GM23338 (cell line): ENCODE measurements around the gene CD2. TPM values are rescaled to one million over a fixed set of nuclear protein-coding genes. Genes with fewer than 3 reads are reported as not detected.

Experiments
- ATAC-seq: fragments of 200-7000 bp; cut with Tn5 transposase; 3 replicates; pipeline ENCODE4 v1.9.1; 2020
- DNase-seq: peaks from one replicate; pipeline ENCODE4 v3.0.0-alpha.2; 2015; ENCODE audit warnings: low spot score
- H2AFZ ChIP-seq: fragments of 200-600 bp; sonication (generic); 2 replicates; pipeline ENCODE4 v1.8.0; 2016; ENCODE audit warnings: antibody characterized with exemption, mild to moderate bottlenecking, moderate library complexity
- H3F3A ChIP-seq: fragments of 200-600 bp; sonication (generic); replicated peaks from 2 replicates; pipeline ENCODE4 v1.8.0; 2017; ENCODE audit warnings: antibody characterized with exemption, mixed run types, low read depth
- H3K27ac ChIP-seq: fragments of 200-600 bp; sonication (generic); 2 replicates; pipeline ENCODE4 v1.6.1; 2016; ENCODE audit warnings: low read depth
- H3K27me3 ChIP-seq: fragments of 200-600 bp; sonication (generic); 2 replicates; pipeline ENCODE4 v1.8.0; 2016; ENCODE audit warnings: mild to moderate bottlenecking, mixed run types, moderate library complexity; ENCODE audit not compliant: insufficient read depth
- H3K36me3 ChIP-seq: fragments of 200-600 bp; sonication (generic); 2 replicates; pipeline ENCODE4 v1.8.0; 2016; ENCODE audit warnings: mild to moderate bottlenecking; ENCODE audit not compliant: insufficient read depth
- H3K4me1 ChIP-seq: fragments of 200-600 bp; sonication (generic); 2 replicates; pipeline ENCODE4 v1.8.0; 2016; ENCODE audit warnings: mild to moderate bottlenecking, moderate library complexity; ENCODE audit not compliant: insufficient read depth
- H3K4me2 ChIP-seq: fragments of 200-600 bp; sonication (generic); 2 replicates; pipeline ENCODE4 v1.7.1; 2017; ENCODE audit warnings: mixed run types
- H3K4me3 ChIP-seq: fragments of 200-600 bp; sonication (generic); 2 replicates; pipeline ENCODE4 v1.6.1; 2016; ENCODE audit warnings: mixed run types
- H3K79me2 ChIP-seq: fragments of 200-600 bp; sonication (generic); replicated peaks from 2 replicates; pipeline ENCODE4 v1.8.0; 2017; ENCODE audit warnings: mild to moderate bottlenecking; ENCODE audit not compliant: insufficient read depth
- H3K9me2 ChIP-seq: fragments of 200-600 bp; sonication (generic); 2 replicates; pipeline ENCODE4 v1.8.0; 2017; ENCODE audit not compliant: insufficient read depth
- H4K20me1 ChIP-seq: fragments of 200-600 bp; sonication (generic); replicated peaks from 2 replicates; pipeline ENCODE4 v1.8.0; 2017; ENCODE audit warnings: mild to moderate bottlenecking; ENCODE audit not compliant: insufficient read depth
- H3K27ac Mint-ChIP-seq: 2 replicates; pipeline ENCODE4 v1.8.0; 2020; ENCODE audit warnings: inconsistent platforms, mild to moderate bottlenecking, moderate library complexity, mixed read lengths
- H3K27me3 Mint-ChIP-seq: 3 replicates; pipeline ENCODE4 v1.8.0; 2022; ENCODE audit warnings: low read depth, mild to moderate bottlenecking, moderate library complexity, mixed read lengths, inconsistent platforms; ENCODE audit not compliant: insufficient read depth, poor library complexity
- H3K36me3 Mint-ChIP-seq: 3 replicates; pipeline ENCODE4 v1.8.0; 2021; ENCODE audit warnings: low read depth, mild to moderate bottlenecking, inconsistent platforms, moderate library complexity, mixed read lengths
- H3K4me1 Mint-ChIP-seq: 3 replicates; pipeline ENCODE4 v1.8.0; 2020; ENCODE audit warnings: mild to moderate bottlenecking, inconsistent platforms, mixed read lengths
- H3K4me3 Mint-ChIP-seq: 3 replicates; pipeline ENCODE4 v1.8.0; 2021; ENCODE audit warnings: moderate library complexity, mild to moderate bottlenecking, inconsistent platforms, mixed read lengths
- H3K9me3 Mint-ChIP-seq: 3 replicates; pipeline ENCODE4 v1.8.0; 2020; ENCODE audit warnings: moderate library complexity, mild to moderate bottlenecking, inconsistent platforms, mixed read lengths
- CTCF ChIP-seq, 2 experiments: fragments of 200-600 bp in 1 of 2; sonication (generic) in 1 of 2; conservative IDR thresholded peaks; 2 replicates each; pipeline versions ENCODE4 v1.5.1 to v1.6.1; 2016 to 2017; ENCODE audit warnings: antibody characterized with exemption in 2 of 2, low read depth in 2 of 2, mild to moderate bottlenecking in 2 of 2, moderate library complexity in 1 of 2
- EZH2phosphoT487 ChIP-seq: fragments of 200-600 bp; sonication (generic); IDR thresholded peaks from one replicate; pipeline ENCODE4 v1.8.1; 2018; ENCODE audit warnings: antibody characterized with exemption; ENCODE audit not compliant: unreplicated experiment
- JUNB ChIP-seq: IDR thresholded peaks from one replicate; pipeline ENCODE4 v1.6.1; 2016; ENCODE audit warnings: antibody characterized with exemption; ENCODE audit not compliant: unreplicated experiment
- NANOG ChIP-seq: IDR thresholded peaks from 2 replicates; pipeline ENCODE4 v1.6.1; 2016; ENCODE audit warnings: antibody characterized with exemption, borderline replicate concordance
- POLR2AphosphoS5 ChIP-seq: IDR thresholded peaks from 2 replicates; pipeline ENCODE4 v1.6.1; 2016; ENCODE audit warnings: antibody characterized with exemption, low read depth
- STAT1 ChIP-seq: IDR thresholded peaks from one replicate; pipeline ENCODE4 v1.6.1; 2016; ENCODE audit warnings: antibody characterized with exemption; ENCODE audit not compliant: unreplicated experiment
- ZNF331 ChIP-seq: fragments of 250-450 bp; sonication (Bioruptor Pico); IDR thresholded peaks from 2 replicates; pipeline ENCODE4 v1.5.0; 2020; ENCODE audit warnings: low read depth, mild to moderate bottlenecking, moderate library complexity
- ZNF462 ChIP-seq: fragments of 250-450 bp; sonication (Bioruptor Pico); IDR thresholded peaks from 2 replicates; pipeline ENCODE4 v1.5.0; 2020; ENCODE audit warnings: mild to moderate bottlenecking, moderate library complexity
- polyA plus RNA-seq: library from polyadenylated mRNA; unstranded; fragments of >200 nt; fragmentation: Nextera tagmentation; extraction: Ambion mirVana; gene quantifications from 2 replicates; pipeline ENCODE4 v1.2.1, GENCODE V29; 2016
- total RNA-seq: library from RNA; depleted of rRNA; stranded (reverse); fragments of >200 nt; shearing (Covaris generic); gene quantifications from 2 replicates; pipeline ENCODE4 v1.2.3, GENCODE V29; 2014

The CD2 gene
- total and polyA plus RNA-seq, 2 experiments from 2014 or later = not detected

- TF ChIP-seq ZNF462 (CRISPR knock-in tag) (no peak), POLR2AphosphoS5 (no peak), STAT1 (no peak), JUNB (no peak)
These were observed 40.8 kb upstream of the CD2 start (continued) for GRCh38 chr1:116713474-116713873.

- Histone ChIP-seq H3K27me3 (no peaks in the 10 kb centered on the region), H3F3A (peaks cover 11% of the 10 kb centered on the region), H3K4me2 (no peak overlapping the region), H4K20me1 (no peaks in the 10 kb centered on the region), H3K79me2 (no peaks in the 10 kb centered on the region), H3K4me3 (no peak overlapping the region), H3K9me2 (peaks cover 11% of the 10 kb centered on the region; the same call in 1 of the 2 replicates), H3K36me3 (0 out of 2 replicates have a peak, but pooled peaks cover 2% of the 10 kb centered on the region), H3K27ac (no peak overlapping the region), H3K4me1 (peaks cover 21% of the 10 kb centered on the region), H2AFZ (no peak overlapping the region)
- H3K36me3 Mint-ChIP-seq = peaks cover 25% of the 10 kb centered on the region; the same call in 1 of the 3 replicates
- peaks cover 30% of the 10 kb centered on the region; the same call in 2 of the 3 replicates for H3K9me3 Mint-ChIP-seq
- H3K27ac Mint-ChIP-seq = no peak overlapping the region
- no peak for DNase-seq
- no peak overlapping the region for H3K4me3 Mint-ChIP-seq
- peaks cover 22% of the 10 kb centered on the region for H3K4me1 Mint-ChIP-seq
- ATAC-seq = no peak
- peaks cover 2% of the 10 kb centered on the region for H3K27me3 Mint-ChIP-seq
- TF ChIP-seq ZNF331 (CRISPR knock-in tag) (no peak), EZH2phosphoT487 (no peak), STAT1 (no peak), CTCF (conservative IDR thresholded peaks at IDR 0.05; ENCODE audit: low read depth in 2 of 2) (no peak), NANOG (no peak), ZNF462 (CRISPR knock-in tag) (no peak), JUNB (no peak)
These were observed 37.8 kb upstream of the CD2 start for GRCh38 chr1:116716391-116716790.
